WTC11 (cell line): ENCODE data around the gene CCDC195. TPM values are rescaled to one million over a fixed set of nuclear protein-coding genes. Genes with fewer than 3 reads are reported as not detected.

Source experiments
- ATAC-seq: fragments of 200-7000 bp; cut with Tn5 transposase; 2 replicates; pipeline ENCODE4 v1.10.0; 2021; ENCODE audit warnings: mild to moderate bottlenecking, moderate library complexity
- CTCF ChIA-PET: fragments of 300-600 bp; sonication (Branson Sonifier 250); formaldehyde crosslinking; loops from one replicate; lab custom pipeline; 2021; ENCODE audit warnings: antibody characterized with exemption; lab: Charles Lee
- POLR2A ChIA-PET: fragments of 350-600 bp; sonication (Branson Sonifier 250); formaldehyde crosslinking; loops from one replicate; lab custom pipeline; 2021; ENCODE audit warnings: antibody characterized with exemption; lab: Charles Lee
- DNase-seq: peaks from one replicate; pipeline ENCODE4 v3.0.0; 2021; ENCODE audit warnings: low spot score
- H3K27ac Mint-ChIP-seq: 2 replicates; pipeline ENCODE4 v1.8.0; 2021; ENCODE audit warnings: mixed read lengths
- H3K27me3 Mint-ChIP-seq: 2 replicates; pipeline ENCODE4 v1.8.0; 2021; ENCODE audit warnings: low read depth, mild to moderate bottlenecking, moderate library complexity, mixed read lengths
- H3K36me3 Mint-ChIP-seq: 2 replicates; pipeline ENCODE4 v1.8.0; 2021; ENCODE audit warnings: mixed read lengths
- H3K4me1 Mint-ChIP-seq: 2 replicates; pipeline ENCODE4 v1.8.0; 2022; ENCODE audit warnings: mixed read lengths
- H3K4me3 Mint-ChIP-seq: 2 replicates; pipeline ENCODE4 v1.8.0; 2021; ENCODE audit warnings: mild to moderate bottlenecking, moderate library complexity, mixed read lengths
- H3K9me3 Mint-ChIP-seq: 2 replicates; pipeline ENCODE4 v1.8.0; 2021; ENCODE audit warnings: mixed read lengths
- ARID4B ChIP-seq: sonication (generic); formaldehyde crosslinking; IDR thresholded peaks from 2 replicates; pipeline ENCODE4 v1.8.0; 2023; ENCODE audit warnings: missing genetic modification reagents, mild to moderate bottlenecking, borderline replicate concordance
- ATF3 ChIP-seq: sonication (generic); formaldehyde crosslinking; conservative IDR thresholded peaks from 2 replicates; pipeline ENCODE4 v1.8.1; 2022; ENCODE audit warnings: mild to moderate bottlenecking, missing genetic modification reagents
- HMGXB4 ChIP-seq: sonication (generic); formaldehyde crosslinking; IDR thresholded peaks from 2 replicates; pipeline ENCODE4 v1.8.1; 2023; ENCODE audit warnings: mild to moderate bottlenecking, moderate library complexity, missing genetic modification reagents
- KAT7 ChIP-seq: sonication (generic); formaldehyde crosslinking; IDR thresholded peaks from 2 replicates; pipeline ENCODE4 v1.8.1; 2023; ENCODE audit warnings: missing genetic modification reagents, mild to moderate bottlenecking, borderline replicate concordance
- MLX ChIP-seq: sonication (generic); formaldehyde crosslinking; IDR thresholded peaks from 2 replicates; pipeline ENCODE4 v1.8.1; 2023; ENCODE audit warnings: mild to moderate bottlenecking, missing genetic modification reagents, moderate library complexity
- PRDM15 ChIP-seq: sonication (generic); formaldehyde crosslinking; IDR thresholded peaks from 2 replicates; pipeline ENCODE4 v1.8.0; 2022; ENCODE audit warnings: missing genetic modification reagents
- SMAD4 ChIP-seq: sonication (generic); formaldehyde crosslinking; IDR thresholded peaks from 2 replicates; pipeline ENCODE4 v1.8.0; 2022; ENCODE audit warnings: mild to moderate bottlenecking, missing genetic modification reagents
- TCF7 ChIP-seq: sonication (generic); formaldehyde crosslinking; IDR thresholded peaks from 2 replicates; pipeline ENCODE4 v1.8.0; 2022; ENCODE audit warnings: mild to moderate bottlenecking, low read depth, missing genetic modification reagents, moderate library complexity
- TEAD1 ChIP-seq: sonication (generic); formaldehyde crosslinking; IDR thresholded peaks from 2 replicates; pipeline ENCODE4 v1.8.0; 2022; ENCODE audit warnings: mild to moderate bottlenecking, missing genetic modification reagents
- ZNF121 ChIP-seq: sonication (generic); formaldehyde crosslinking; IDR thresholded peaks from 2 replicates; pipeline ENCODE4 v1.8.0; 2023; ENCODE audit warnings: missing genetic modification reagents
- ZNF138 ChIP-seq: sonication (generic); formaldehyde crosslinking; conservative IDR thresholded peaks from 2 replicates; pipeline ENCODE4 v1.8.1; 2022; ENCODE audit warnings: mild to moderate bottlenecking, moderate library complexity, missing genetic modification reagents
- ZNF423 ChIP-seq: fragments of 250-450 bp; sonication (Bioruptor Pico); IDR thresholded peaks from 2 replicates; pipeline ENCODE4 v2.1.2; 2022; ENCODE audit warnings: mild to moderate bottlenecking, moderate library complexity
- ZNF425 ChIP-seq: fragments of 250-450 bp; sonication (Bioruptor Pico); conservative IDR thresholded peaks from 2 replicates; pipeline ENCODE4 v1.9.0; 2021; ENCODE audit warnings: mild to moderate bottlenecking
- ZNF671 ChIP-seq: fragments of 250-450 bp; sonication (Bioruptor Pico); IDR thresholded peaks from 2 replicates; pipeline ENCODE4 v1.8.0; 2021; ENCODE audit warnings: mild to moderate bottlenecking
- total RNA-seq: library from RNA; stranded (reverse); gene quantifications from 3 replicates; pipeline ENCODE4 v1.2.3, GENCODE V29; 2021

CCDC195 gene
- total RNA-seq, 1 experiment from 2014 or later: not detected

- TF ChIP-seq PRDM15 (CRISPR knock-in tag) (no peak), TCF7 (no peak), ZNF121 (CRISPR knock-in tag) (no peak)
Measured at GRCh38 chr2:224751996-224752698, 36.0 kb upstream of the CCDC195 start (continued).

GRCh38 chr2:224749136-224749535 lies 33.0 kb upstream of the CCDC195 start:
- H3K4me1 Mint-ChIP-seq: no peaks in the 10 kb centered on the region
- no peak overlapping the region for H3K4me3 Mint-ChIP-seq
- CTCF ChIA-PET: interaction anchor here (1.0 kb wide), 2 partner anchors 29 to 100 kb away, joined by 3 to 4 read pairs; no protein-coding TSS in a partner anchor
- TF ChIP-seq ZNF423 (CRISPR knock-in tag) (no peak), KAT7 (no peak), ZNF138 (CRISPR knock-in tag) (no peak), ZNF671 (CRISPR knock-in tag) (no peak), ARID4B (CRISPR knock-in tag) (no peak)
- TF ChIP-seq, all 79 proteins: peak for 0
- Mint-ChIP-seq H3K9me3 (peaks cover 20% of the 10 kb centered on the region), H3K36me3 (no peaks in the 10 kb centered on the region), H3K27me3 (no peaks in the 10 kb centered on the region), H3K27ac (no peak overlapping the region)
- ATAC-seq (peak; percentile 81), DNase-seq (no peak)
- POLR2A ChIA-PET: no interaction called here

GRCh38 chr2:224747765-224748164 lies 31.6 kb upstream of the CCDC195 start:
- H3K4me1 Mint-ChIP-seq: no peaks in the 10 kb centered on the region
- H3K27me3 Mint-ChIP-seq: no peaks in the 10 kb centered on the region
- H3K9me3 Mint-ChIP-seq: peaks cover 9% of the 10 kb centered on the region
- CTCF ChIA-PET: no interaction called here
- H3K27ac Mint-ChIP-seq: no peak overlapping the region
- ATAC-seq (no peak), DNase-seq (no peak)
- H3K36me3 Mint-ChIP-seq: no peaks in the 10 kb centered on the region
- POLR2A ChIA-PET: interaction anchor here (0.6 kb wide), 1 partner anchor 72 kb away, joined by 4 read pairs; no protein-coding TSS in a partner anchor
- H3K4me3 Mint-ChIP-seq: no peak overlapping the region
- no peak for TF ChIP-seq ARID4B (CRISPR knock-in tag)
- no peak for TF ChIP-seq SMAD4
- TF ChIP-seq ATF3 (CRISPR knock-in tag): no peak
- TF ChIP-seq MLX: no peak
- no peak for TF ChIP-seq HMGXB4 (CRISPR knock-in tag)
- no peak for TF ChIP-seq ZNF423 (CRISPR knock-in tag)
- TF ChIP-seq TEAD1: no peak
- TF ChIP-seq ZNF425 (CRISPR knock-in tag): no peak
